NCI-H146 (cell line): ENCODE results near the gene CADPS2.
"Not testable (repeated sequence)": the region's sequence is repeated elsewhere in the genome, so short reads cannot be mapped to it uniquely, and the experiment has no call there.

Source experiments
- DNase-seq: peaks from one replicate; lab custom pipeline; 2025; lab: John Stamatoyannopoulos, UW

The CADPS2 gene

GRCh38 chr7:122709930-122710646 lies 176.2 kb downstream of the CADPS2 start:
- DNase-seq = no peak

- no peak for DNase-seq
Observed at GRCh38 chr7:122706836-122707235, 179.4 kb downstream of the CADPS2 start.

- DNase-seq = no peak
Observed at GRCh38 chr7:122702872-122703510, 183.3 kb downstream of the CADPS2 start, which contains the start of gene RNF148. Gene RNF148, minus strand, starts transcription at chr7:122702922. Its CDS starts 172 bp downstream, at chr7:122702750.

GRCh38 chr7:122699017-122699416 lies 187.2 kb downstream of the CADPS2 start, which contains the start of gene RNF133:
Gene RNF133, minus strand, starts transcription at chr7:122699117. Its CDS starts 199 bp downstream, at chr7:122698918.
- no peak for DNase-seq

- no peak for DNase-seq
Observed at GRCh38 chr7:122695816-122696215, 190.4 kb downstream of the CADPS2 start.

GRCh38 chr7:122694697-122695096 lies 191.6 kb downstream of the CADPS2 start:
- DNase-seq = no peak

GRCh38 chr7:122692769-122693309 lies 193.4 kb downstream of the CADPS2 start:
- no peak for DNase-seq

GRCh38 chr7:122691569-122692235 lies 194.6 kb downstream of the CADPS2 start:
- no peak for DNase-seq

- DNase-seq = peak; percentile 27
Observed at GRCh38 chr7:122689346-122690109, 196.7 kb downstream of the CADPS2 start.

GRCh38 chr7:122688400-122688998 lies 197.8 kb downstream of the CADPS2 start:
- DNase-seq = peak; percentile 5

GRCh38 chr7:122686360-122686878 lies 199.8 kb downstream of the CADPS2 start:
- DNase-seq = no peak

- DNase-seq = no peak
Observed at GRCh38 chr7:122684504-122684903, 201.8 kb downstream of the CADPS2 start.

- no peak for DNase-seq
Observed at GRCh38 chr7:122682815-122683550, 203.3 kb downstream of the CADPS2 start.

GRCh38 chr7:122681186-122681585 lies 205.1 kb downstream of the CADPS2 start:
- not testable (repeated sequence) for DNase-seq

GRCh38 chr7:122679813-122680212 lies 206.4 kb downstream of the CADPS2 start:
- DNase-seq = no peak

- DNase-seq = peak; percentile 42
Observed at GRCh38 chr7:122679269-122679709, 207.0 kb downstream of the CADPS2 start.

- DNase-seq = no peak
Observed at GRCh38 chr7:122677149-122677548, 209.1 kb downstream of the CADPS2 start.

GRCh38 chr7:122676466-122676865 lies 209.8 kb downstream of the CADPS2 start:
- DNase-seq = peak; percentile 12

- DNase-seq = no peak
Observed at GRCh38 chr7:122675621-122676020, 210.6 kb downstream of the CADPS2 start.

- DNase-seq = no peak
Observed at GRCh38 chr7:122675011-122675410, 211.2 kb downstream of the CADPS2 start.
